ENCODE results near the gene ZNRF1.

Gene ZNRF1

DNA sequence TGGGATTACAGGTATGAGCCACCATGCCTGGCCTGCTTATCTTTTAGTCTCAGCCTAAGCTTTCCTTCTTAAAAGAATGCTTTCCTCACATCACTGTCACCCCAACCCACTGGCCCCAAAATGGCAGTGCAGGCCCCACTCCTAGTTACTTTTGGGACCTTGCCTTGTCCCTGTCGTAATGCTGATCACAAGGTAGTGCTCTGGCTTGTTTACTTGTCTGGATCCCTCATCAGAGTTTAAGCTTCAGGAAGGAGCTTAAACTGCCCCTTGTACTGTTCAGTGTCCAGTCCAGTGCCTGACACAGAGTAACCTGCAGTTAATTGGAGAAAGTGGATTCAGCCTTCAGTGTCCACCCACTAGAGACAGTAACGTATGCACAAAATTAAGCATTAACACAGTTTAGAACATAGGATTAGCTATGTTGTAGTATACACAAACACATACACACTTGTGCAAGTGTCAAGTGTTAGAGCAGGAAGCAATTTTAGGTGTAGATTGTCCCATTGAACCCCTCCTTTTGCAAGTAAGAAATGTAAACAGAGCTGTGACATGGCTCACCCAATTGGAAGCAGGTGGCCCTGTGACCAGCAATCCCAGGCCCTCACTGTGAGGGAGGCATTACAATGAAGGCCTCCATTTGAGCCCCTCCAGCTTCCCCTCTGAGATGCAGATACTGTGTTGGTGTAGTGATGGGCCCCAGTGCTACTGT is 73.6 kb downstream of the ZNRF1 start:
- TF ChIP-seq JUND (IDR thresholded peaks at IDR 0.05; ENCODE audit: low read depth): no peak
- in situ Hi-C loops (cut with HindIII; ENCODE audit: low pct_unique_long_range_greater_than_20kb, low sequenced_read_pairs): no loop called here
- DNase-seq (ENCODE audit: low read depth in 1 of 2, low spot score in 1 of 2): no peak

DNA sequence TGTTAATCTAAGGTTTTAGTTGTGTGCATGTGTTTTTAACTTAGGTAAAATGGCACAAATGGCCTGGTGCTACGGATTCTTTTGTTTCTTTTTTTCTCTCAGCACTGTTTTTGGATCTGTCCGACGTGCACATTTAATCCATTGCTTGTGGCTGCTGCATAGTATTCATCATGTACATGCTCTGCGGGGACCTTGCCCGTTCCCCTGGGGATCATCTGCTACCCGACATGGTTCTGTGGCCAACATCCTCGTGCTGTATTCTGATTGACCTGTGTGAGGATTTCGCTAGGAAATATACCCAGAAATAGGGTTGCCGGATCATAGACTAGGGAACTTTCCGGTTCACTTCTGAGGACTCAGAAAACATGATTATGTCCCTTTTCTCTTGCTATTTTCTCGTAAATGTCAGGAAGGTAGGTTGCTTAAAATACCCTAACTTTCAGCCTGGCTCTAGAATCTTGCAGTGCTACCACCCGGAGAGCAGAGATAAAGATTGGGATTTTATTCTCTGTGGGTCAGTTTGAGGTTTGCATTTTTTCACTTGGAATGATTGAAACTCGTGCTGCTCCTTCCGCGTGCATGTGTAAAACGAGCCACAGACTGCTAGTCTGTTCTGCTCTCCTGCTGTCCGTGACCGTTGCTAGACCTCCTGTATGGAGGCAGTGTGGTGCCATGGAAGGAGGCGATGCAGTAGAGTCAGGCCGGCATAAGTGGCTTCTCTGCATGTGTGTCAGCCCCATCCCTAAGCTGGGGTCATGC is 74.9 kb downstream of the ZNRF1 start:
- DNase-seq (ENCODE audit: low read depth in 1 of 2, low spot score in 1 of 2): no peak
- no peak for TF ChIP-seq JUND (IDR thresholded peaks at IDR 0.05; ENCODE audit: low read depth)

DNA sequence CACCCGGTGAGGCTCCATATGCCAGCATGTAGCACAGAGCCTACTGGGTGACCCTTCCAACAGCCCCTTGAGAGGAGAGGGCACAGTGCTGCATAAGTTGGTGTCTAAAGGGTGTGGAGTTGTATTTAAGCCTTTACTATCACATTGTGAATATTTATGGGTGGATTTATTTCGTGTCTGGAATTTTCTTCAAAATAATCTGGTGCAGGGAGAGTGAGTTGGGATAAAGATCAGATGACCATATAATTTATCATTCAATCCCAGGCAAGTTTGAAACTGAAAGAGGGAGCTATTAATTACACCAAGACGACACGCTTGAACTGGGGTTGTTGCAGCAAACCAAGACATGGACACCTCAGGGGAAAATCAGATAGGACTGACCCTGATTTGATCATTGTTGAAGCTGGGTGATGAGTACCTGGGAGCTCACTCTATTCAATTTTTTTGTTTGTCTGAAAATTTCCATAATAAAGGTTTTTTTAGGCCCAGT is 75.5 kb downstream of the ZNRF1 start:
- no peak for TF ChIP-seq JUND (IDR thresholded peaks at IDR 0.05; ENCODE audit: low read depth)
- DNase-seq (ENCODE audit: low read depth in 1 of 2, low spot score in 1 of 2): no peak
- in situ Hi-C loops (cut with HindIII; ENCODE audit: low pct_unique_long_range_greater_than_20kb, low sequenced_read_pairs): no loop called here

More for the DNA sequence above, 74.9 kb downstream of the ZNRF1 start:
- in situ Hi-C loops (cut with HindIII; ENCODE audit: low pct_unique_long_range_greater_than_20kb, low sequenced_read_pairs): no loop called here

DNA sequence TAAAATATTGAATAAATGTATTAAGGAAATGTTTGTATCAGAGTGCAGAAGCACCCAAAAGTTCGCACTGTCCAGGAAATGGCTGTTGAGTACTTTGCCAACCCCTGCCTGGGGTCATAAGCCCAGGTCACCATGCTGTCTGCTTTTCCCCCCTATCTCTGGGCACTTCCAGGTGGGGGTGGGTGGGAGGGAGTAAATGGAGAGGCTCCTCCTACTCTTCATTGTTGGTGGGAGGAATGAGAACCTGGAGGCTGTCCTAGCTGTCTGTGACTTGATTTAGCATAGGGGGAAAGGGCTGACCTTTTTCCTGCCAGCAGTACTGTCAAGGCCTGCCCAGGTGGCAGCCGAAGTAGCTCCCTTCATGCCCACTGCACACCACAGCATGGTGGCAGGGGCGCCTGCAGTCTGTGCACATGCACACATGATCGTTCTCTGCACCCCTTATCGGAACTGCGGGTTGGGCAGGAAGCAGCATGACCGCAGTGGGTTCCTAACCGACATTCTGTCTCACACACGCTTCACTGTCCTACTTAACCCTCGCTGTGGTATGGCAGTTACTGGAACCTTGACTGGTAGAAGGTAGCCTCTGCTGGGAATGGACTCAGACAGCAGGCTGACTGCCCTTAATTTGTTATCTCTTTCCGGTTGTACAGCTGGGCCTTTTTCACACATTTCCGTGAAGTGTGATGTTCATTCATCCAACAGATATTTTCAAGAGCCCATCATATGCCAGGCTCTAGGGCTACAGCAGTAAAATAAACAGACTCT is 76.3 kb downstream of the ZNRF1 start:
- in situ Hi-C loops (cut with HindIII; ENCODE audit: low pct_unique_long_range_greater_than_20kb, low sequenced_read_pairs): no loop called here
- TF ChIP-seq JUND (IDR thresholded peaks at IDR 0.05; ENCODE audit: low read depth): no peak
- no peak for DNase-seq (ENCODE audit: low read depth in 1 of 2, low spot score in 1 of 2)

DNA sequence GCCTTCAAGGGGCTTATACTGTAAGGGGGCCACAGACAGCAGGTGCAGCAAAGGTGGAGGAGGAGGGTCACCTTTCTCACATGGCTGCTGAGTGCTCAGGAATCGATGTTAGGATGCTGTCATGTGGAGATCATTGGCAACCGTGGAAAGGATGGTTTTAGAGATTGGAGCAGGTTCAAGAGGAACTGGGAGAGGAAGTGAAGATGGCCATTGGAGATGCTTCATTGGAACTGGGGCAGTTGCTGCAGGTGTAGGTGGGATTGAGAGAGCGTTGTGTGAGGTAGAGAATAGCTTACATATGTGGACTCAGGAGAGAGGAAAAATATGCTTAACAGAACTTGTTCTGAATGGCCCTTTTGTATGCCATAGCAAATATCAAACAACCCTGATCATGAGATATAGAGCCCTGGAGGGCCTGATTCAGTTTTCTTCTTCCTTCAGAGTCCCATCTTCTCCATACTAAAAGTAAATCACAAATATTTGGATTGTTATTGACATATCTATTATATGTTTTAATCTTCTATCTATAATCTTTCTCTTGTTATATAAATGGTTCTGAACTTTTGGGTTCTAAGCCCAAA is 77.0 kb downstream of the ZNRF1 start:
- no peak for DNase-seq (ENCODE audit: low read depth in 1 of 2, low spot score in 1 of 2)
- TF ChIP-seq JUND (IDR thresholded peaks at IDR 0.05; ENCODE audit: low read depth): no peak
- in situ Hi-C loops (cut with HindIII; ENCODE audit: low pct_unique_long_range_greater_than_20kb, low sequenced_read_pairs): no loop called here

DNA sequence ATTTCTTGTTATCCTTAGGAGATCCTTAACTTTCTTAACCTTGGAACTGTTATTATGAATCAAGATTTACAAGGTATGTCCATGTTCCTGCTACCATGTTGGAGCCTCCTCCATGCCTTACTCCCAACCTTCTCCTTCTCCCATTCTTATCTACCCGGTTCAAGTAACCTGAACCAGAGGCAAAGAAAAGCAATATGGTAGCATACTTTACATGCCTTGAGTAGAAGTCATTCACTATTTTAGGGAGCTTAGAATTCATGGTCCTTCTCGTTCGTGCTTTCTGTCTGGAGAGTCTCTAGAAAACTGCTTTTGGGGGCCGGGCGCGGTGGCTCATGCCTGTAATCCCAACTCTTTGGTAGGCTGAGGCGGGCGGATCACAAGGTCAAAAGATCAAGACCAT is 80.1 kb downstream of the ZNRF1 start:
- in situ Hi-C loops (cut with HindIII; ENCODE audit: low pct_unique_long_range_greater_than_20kb, low sequenced_read_pairs): no loop called here
- no peak for DNase-seq (ENCODE audit: low read depth in 1 of 2, low spot score in 1 of 2)
- TF ChIP-seq JUND (IDR thresholded peaks at IDR 0.05; ENCODE audit: low read depth): no peak

DNA sequence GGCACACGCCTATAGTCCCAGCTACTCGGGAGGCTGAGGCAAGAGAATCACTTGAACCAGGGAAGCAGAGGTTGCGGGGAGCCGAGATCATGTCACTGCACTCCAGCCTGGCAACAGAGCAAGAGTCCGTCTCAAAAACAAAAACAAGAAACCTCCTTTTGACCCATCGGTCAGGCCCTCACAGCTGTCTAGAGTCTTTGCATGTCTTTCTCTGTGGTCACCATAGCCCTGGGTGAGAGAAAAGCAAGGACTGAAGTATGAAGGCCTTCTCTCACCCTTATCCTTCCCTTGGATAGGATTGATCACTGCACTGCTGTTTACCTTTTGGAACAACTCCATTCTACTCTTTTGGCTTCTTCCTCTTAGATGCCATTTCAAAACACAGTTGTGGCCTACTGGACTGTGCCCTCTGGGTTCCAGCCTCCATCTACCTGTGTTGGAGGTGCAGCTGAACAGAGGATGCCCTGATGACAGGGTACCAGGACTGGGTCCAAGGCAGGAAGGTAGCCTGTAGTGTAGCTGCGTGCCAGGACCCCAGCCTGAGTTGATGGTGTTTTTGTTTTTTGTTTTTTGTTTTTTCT is 80.6 kb downstream of the ZNRF1 start:
- in situ Hi-C loops (cut with HindIII; ENCODE audit: low pct_unique_long_range_greater_than_20kb, low sequenced_read_pairs): no loop called here
- TF ChIP-seq JUND (IDR thresholded peaks at IDR 0.05; ENCODE audit: low read depth): no peak
- DNase-seq (ENCODE audit: low read depth in 1 of 2, low spot score in 1 of 2): no peak

DNA sequence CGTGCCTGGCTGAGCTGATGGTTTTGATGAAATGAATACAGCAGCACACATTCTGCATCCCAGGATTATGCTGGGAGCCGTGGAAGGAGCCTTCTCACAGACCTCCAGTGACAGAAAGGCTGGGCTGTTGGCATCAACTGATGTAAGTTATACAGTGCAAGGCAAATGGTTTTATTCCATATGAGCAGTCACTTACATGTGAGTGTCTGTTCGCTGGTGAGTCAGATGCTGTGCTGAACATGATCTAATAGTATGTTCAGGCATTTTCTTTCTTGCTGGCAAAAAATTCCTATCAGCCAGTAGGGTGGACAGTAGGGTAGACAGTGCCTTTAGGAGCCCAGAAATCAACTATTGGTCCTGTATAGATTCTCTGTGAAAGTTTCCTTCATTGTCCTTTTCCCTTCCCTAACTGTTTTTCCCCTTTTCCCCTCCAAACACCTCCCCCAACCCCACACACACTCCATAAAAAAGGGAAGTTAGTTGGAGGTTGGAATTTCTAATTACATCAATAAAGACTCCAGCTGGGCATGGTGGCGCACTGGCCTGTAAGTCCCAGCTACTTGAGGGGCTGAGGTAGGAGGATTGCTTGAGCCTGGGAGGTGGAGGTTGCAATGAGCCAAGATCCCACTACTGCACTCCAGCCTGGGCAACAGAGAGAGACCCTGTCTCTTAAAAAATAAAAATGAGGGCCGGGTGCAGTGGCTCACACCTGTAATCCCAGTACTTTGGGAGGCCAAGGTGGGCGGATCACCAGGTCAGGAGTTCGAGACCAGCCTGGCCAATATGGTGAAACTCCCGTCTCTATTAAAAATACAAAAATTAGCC is 81.6 kb downstream of the ZNRF1 start:
- TF ChIP-seq JUND (IDR thresholded peaks at IDR 0.05; ENCODE audit: low read depth): no peak
- no peak for DNase-seq (ENCODE audit: low read depth in 1 of 2, low spot score in 1 of 2)
- in situ Hi-C loops (cut with HindIII; ENCODE audit: low pct_unique_long_range_greater_than_20kb, low sequenced_read_pairs): no loop called here

DNA sequence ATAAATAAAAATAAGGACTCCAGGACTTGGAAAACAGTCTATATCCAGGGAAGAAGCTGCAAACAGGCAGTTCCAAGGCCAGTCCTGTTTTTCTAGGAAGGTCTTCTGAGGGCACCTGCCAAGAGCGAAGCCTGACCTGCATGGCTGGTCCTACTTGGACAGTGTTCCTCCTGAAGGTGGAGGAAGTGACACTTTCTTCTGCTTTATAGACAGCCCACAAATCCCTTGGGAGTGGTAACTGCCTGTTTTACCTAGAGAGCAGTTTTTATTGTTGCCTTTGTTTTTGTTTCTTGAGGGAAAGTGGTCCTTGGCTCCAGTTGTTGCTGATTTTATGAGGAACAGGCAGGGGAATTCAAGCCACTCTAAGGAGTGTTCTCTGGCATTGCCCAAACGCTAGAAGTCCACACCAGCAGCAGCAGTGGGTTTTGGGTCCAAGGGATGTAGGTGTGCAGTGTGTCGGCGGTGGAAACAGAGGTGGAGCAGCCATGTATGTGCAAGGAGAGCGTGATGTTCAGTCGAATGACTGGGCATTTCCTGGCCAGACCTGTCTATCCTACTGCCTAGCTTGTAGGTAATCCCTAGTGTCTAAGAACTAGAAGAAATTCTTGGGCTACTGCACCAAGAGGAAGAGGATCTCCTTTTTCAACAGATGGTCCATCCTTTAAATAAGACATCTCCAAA is 82.5 kb downstream of the ZNRF1 start:
- no peak for DNase-seq (ENCODE audit: low read depth in 1 of 2, low spot score in 1 of 2)
- no peak for TF ChIP-seq JUND (IDR thresholded peaks at IDR 0.05; ENCODE audit: low read depth)

DNA sequence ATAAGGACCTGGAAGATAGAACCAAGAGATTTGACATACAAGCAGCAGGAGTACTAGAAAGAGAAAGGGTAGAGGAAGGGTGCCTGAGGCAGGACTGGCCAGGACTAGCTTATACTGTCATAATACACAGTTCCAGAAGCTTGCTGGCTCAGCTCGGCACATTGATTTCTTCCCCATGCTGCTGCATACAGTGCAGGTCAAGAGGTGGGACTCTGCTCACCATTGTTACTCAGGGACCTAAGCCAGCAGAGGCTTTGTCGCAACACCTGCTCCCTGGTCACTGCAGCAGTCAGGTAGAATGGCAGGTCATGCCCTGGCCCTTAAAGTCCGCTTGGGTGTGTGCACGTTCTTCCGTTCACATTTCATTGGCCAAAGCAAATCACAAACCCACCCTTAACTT is 85.0 kb downstream of the ZNRF1 start:
- no peak for DNase-seq (ENCODE audit: low read depth in 1 of 2, low spot score in 1 of 2)
- in situ Hi-C loops (cut with HindIII; ENCODE audit: low pct_unique_long_range_greater_than_20kb, low sequenced_read_pairs): no loop called here
- no peak for TF ChIP-seq JUND (IDR thresholded peaks at IDR 0.05; ENCODE audit: low read depth)

More for the DNA sequence above, 82.5 kb downstream of the ZNRF1 start:
- in situ Hi-C loops (cut with HindIII; ENCODE audit: low pct_unique_long_range_greater_than_20kb, low sequenced_read_pairs): no loop called here

DNA sequence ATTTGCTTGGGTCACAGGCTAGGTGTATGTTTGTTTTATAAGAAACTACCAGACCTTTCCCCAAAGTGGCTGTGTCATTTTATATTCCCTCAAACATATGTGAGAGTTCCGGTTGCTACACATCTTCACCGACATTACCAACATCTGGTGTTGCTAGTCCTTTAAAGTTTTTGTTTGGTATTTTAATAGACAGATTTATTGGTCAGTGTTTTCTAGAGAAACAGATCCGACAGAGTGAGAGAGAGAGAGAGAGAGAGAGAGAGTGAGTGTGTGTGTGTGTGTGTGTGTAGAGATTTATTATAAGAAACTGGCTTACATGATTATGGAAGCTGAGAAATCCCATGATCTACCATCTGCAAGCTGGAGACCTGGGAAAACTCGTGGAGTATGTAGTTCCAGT is 86.7 kb downstream of the ZNRF1 start:
- TF ChIP-seq JUND (IDR thresholded peaks at IDR 0.05; ENCODE audit: low read depth): no peak
- no peak for DNase-seq (ENCODE audit: low read depth in 1 of 2, low spot score in 1 of 2)
- in situ Hi-C loops (cut with HindIII; ENCODE audit: low pct_unique_long_range_greater_than_20kb, low sequenced_read_pairs): no loop called here

Data from T47D (cell line).